SU-DHL-6 (cell line): ENCODE measurements around the gene ADK.
"Not testable (repeated sequence)": the region's sequence is repeated elsewhere in the genome, so short reads cannot be mapped to it uniquely, and the experiment has no call there.

ENCODE experiments used
- H2AFZ ChIP-seq: fragments of 200-600 bp; sonication (generic); 2 replicates; pipeline ENCODE4 v1.6.1; 2014; ENCODE audit warnings: low read depth, mild to moderate bottlenecking, moderate library complexity, mixed read lengths, antibody characterized with exemption, low read length; ENCODE audit not compliant: severe bottlenecking
- H3F3A ChIP-seq: fragments of 200-600 bp; shearing (Covaris generic); 2 replicates; pipeline ENCODE4 v1.6.0; 2016; ENCODE audit warnings: antibody characterized with exemption, mild to moderate bottlenecking; ENCODE audit not compliant: insufficient read depth
- H3K27ac ChIP-seq: fragments of 200-600 bp; sonication (generic); 2 replicates; pipeline ENCODE4 v1.5.1; 2016; ENCODE audit warnings: low read depth, mild to moderate bottlenecking, low read length, moderate library complexity, mixed read lengths
- H3K27me3 ChIP-seq: fragments of 200-600 bp; sonication (generic), shearing (Covaris generic); 2 replicates; pipeline ENCODE4 v1.6.0; 2014; ENCODE audit warnings: mild to moderate bottlenecking, low read length
- H3K36me3 ChIP-seq: fragments of 200-600 bp; sonication (generic); 2 replicates; pipeline ENCODE4 v1.6.1; 2014; ENCODE audit warnings: mild to moderate bottlenecking, low read length, mixed read lengths
- H3K4me2 ChIP-seq: fragments of 300-600, 200-600 bp; shearing (Covaris generic), sonication (generic); 2 replicates; pipeline ENCODE4 v1.6.0; 2014; ENCODE audit warnings: low read length, low read depth, mild to moderate bottlenecking; ENCODE audit not compliant: poor library complexity, severe bottlenecking
- H3K4me3 ChIP-seq: fragments of 200-600 bp; sonication (generic); 2 replicates; pipeline ENCODE4 v1.5.1; 2014; ENCODE audit warnings: antibody characterized with exemption, low read length, mild to moderate bottlenecking, mixed read lengths; ENCODE audit not compliant: insufficient read depth, poor library complexity, severe bottlenecking
- H3K79me2 ChIP-seq: fragments of 200-600 bp; sonication (generic); 2 replicates; pipeline ENCODE4 v1.6.1; 2014; ENCODE audit warnings: mild to moderate bottlenecking, low read length, moderate library complexity; ENCODE audit not compliant: insufficient read depth
- H3K9ac ChIP-seq: fragments of 200-600 bp; sonication (generic); 2 replicates; pipeline ENCODE4 v1.7.0; 2014; ENCODE audit warnings: mild to moderate bottlenecking, low read length
- H3K9me2 ChIP-seq: fragments of 200-600 bp; sonication (generic); replicated peaks from 2 replicates; pipeline ENCODE4 v1.6.1; 2014; ENCODE audit warnings: low read length; ENCODE audit not compliant: insufficient read depth
- H3K9me3 ChIP-seq: fragments of 200-600 bp; sonication (generic); 2 replicates; pipeline ENCODE4 v1.6.1; 2014; ENCODE audit warnings: low read length, mixed read lengths; ENCODE audit not compliant: insufficient read depth
- H4K20me1 ChIP-seq: fragments of 200-600 bp; sonication (generic); 2 replicates; pipeline ENCODE4 v1.6.1; 2014; ENCODE audit warnings: low read depth, mild to moderate bottlenecking, antibody characterized with exemption, low read length, moderate library complexity, mixed read lengths
- EZH2phosphoT487 ChIP-seq: fragments of 200-600 bp; sonication (generic), shearing (Covaris generic); conservative IDR thresholded peaks from 2 replicates; pipeline ENCODE4 v1.6.1; 2018; ENCODE audit warnings: mild to moderate bottlenecking, antibody characterized with exemption, low read length, moderate library complexity, mixed read lengths
- TF ChIP-seq, protein P1 (sequence below): fragments of 200-600 bp; sonication (generic); IDR thresholded peaks from one replicate; pipeline ENCODE4 v1.5.1; 2017; ENCODE audit warnings: antibody characterized with exemption, mild to moderate bottlenecking, low read length, moderate library complexity; ENCODE audit not compliant: insufficient read depth, poor library complexity, severe bottlenecking

ADK gene

DNA sequence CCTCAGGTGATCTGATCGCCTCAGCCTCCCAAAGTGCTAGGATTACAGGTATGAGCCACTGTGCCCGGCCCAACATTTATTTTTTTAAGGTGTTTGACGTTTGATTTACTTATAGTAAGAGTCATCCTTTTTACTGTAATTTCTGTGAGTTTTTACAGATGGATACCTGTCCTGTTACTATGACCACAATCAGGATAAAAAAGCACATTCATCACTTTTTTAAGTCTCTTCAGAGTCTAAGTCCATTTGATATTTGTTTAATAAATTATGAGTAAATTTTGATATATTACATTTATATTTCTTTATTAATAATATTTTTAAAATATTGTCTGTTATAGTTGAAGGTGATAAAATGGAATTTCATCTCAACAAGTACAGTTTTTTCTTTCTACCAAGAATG lies 374.9 kb downstream of the ADK start:
- Histone ChIP-seq H2AFZ (no peak overlapping the region), H3K9me2 (no peaks in the 10 kb centered on the region), H4K20me1 (no peaks in the 10 kb centered on the region), H3K36me3 (no peaks in the 10 kb centered on the region), H3K9me3 (no peaks in the 10 kb centered on the region), H3K4me2 (no peak overlapping the region), H3K4me3 (no peak overlapping the region), H3K27ac (no peak overlapping the region), H3K9ac (no peak overlapping the region), H3F3A (no peaks in the 10 kb centered on the region), H3K27me3 (no peaks in the 10 kb centered on the region), H3K79me2 (no peaks in the 10 kb centered on the region)
- TF ChIP-seq, protein P1, sequence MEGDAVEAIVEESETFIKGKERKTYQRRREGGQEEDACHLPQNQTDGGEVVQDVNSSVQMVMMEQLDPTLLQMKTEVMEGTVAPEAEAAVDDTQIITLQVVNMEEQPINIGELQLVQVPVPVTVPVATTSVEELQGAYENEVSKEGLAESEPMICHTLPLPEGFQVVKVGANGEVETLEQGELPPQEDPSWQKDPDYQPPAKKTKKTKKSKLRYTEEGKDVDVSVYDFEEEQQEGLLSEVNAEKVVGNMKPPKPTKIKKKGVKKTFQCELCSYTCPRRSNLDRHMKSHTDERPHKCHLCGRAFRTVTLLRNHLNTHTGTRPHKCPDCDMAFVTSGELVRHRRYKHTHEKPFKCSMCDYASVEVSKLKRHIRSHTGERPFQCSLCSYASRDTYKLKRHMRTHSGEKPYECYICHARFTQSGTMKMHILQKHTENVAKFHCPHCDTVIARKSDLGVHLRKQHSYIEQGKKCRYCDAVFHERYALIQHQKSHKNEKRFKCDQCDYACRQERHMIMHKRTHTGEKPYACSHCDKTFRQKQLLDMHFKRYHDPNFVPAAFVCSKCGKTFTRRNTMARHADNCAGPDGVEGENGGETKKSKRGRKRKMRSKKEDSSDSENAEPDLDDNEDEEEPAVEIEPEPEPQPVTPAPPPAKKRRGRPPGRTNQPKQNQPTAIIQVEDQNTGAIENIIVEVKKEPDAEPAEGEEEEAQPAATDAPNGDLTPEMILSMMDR = no peak
- TF ChIP-seq EZH2phosphoT487 = no peak

DNA sequence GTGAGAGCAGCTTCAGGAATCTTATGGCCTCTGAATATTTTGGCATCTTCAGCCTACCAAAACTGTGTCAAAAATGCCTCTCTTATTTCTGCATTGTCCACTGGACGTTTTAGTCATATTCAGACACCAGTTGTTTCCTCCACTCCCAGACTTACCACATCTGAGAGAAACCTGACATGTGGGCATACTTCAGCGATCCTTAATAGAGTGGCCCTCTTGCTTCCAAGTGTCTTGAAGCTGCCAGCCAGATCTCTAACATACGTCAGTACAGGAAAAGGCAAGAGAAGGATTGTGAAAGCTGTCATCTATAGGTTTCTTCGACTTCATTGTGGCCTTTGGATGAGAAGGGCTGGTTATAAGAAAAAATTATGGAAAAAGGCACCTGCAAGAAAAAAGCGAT lies 376.6 kb downstream of the ADK start:
- H3K27ac ChIP-seq, H2AFZ ChIP-seq: not testable (repeated sequence)

DNA sequence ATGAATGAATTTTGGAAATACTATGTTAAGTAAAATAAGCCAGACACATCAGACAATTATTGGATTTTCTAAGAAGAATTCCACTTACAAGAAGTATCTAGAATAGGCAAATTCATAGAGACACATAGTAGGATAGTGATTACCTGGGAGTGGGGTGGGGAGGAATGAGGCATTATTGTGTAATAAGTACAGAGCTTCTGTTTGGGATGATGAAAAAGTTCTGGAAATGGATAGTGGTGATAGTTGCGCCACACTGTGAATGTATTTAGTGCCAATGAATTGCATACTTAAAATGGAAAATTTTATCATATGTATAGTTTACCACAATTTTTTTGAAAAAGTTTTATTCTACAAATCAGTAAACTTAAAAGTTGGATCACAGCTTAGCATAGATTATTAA lies 378.2 kb downstream of the ADK start:
- no peak for TF ChIP-seq EZH2phosphoT487
- TF ChIP-seq, protein P1 = no peak
- no peak overlapping the region for H3K4me3 ChIP-seq

More for the DNA sequence above, 376.6 kb downstream of the ADK start:
- not testable (repeated sequence) for H3K27me3 ChIP-seq, H3K36me3 ChIP-seq, H3F3A ChIP-seq, H3K4me3 ChIP-seq, H4K20me1 ChIP-seq, H3K9me2 ChIP-seq, H3K9me3 ChIP-seq, H3K9ac ChIP-seq, H3K79me2 ChIP-seq, H3K4me2 ChIP-seq

GRCh38 chr10:74530981-74531380 lies 380.0 kb downstream of the ADK start:
- no peak overlapping the region for H3K4me2 ChIP-seq
- no peak overlapping the region for H2AFZ ChIP-seq
- no peaks in the 10 kb centered on the region for H3K36me3 ChIP-seq
- no peaks in the 10 kb centered on the region for H3K9me2 ChIP-seq
- no peaks in the 10 kb centered on the region for H3F3A ChIP-seq
- H3K27ac ChIP-seq = no peak overlapping the region
- H4K20me1 ChIP-seq = no peaks in the 10 kb centered on the region
- H3K9me3 ChIP-seq = no peaks in the 10 kb centered on the region
- no peak overlapping the region for H3K9ac ChIP-seq
- no peaks in the 10 kb centered on the region for H3K27me3 ChIP-seq
- no peaks in the 10 kb centered on the region for H3K79me2 ChIP-seq
- no peak overlapping the region for H3K4me3 ChIP-seq
- TF ChIP-seq, protein P1 = no peak
- TF ChIP-seq EZH2phosphoT487 = no peak

More for the DNA sequence above, 378.2 kb downstream of the ADK start:
- no peak overlapping the region for H3K4me2 ChIP-seq
- no peaks in the 10 kb centered on the region for H3F3A ChIP-seq
- no peaks in the 10 kb centered on the region for H3K9me2 ChIP-seq
- H3K79me2 ChIP-seq = no peaks in the 10 kb centered on the region
- no peaks in the 10 kb centered on the region for H3K27me3 ChIP-seq
- no peaks in the 10 kb centered on the region for H3K36me3 ChIP-seq
- no peak overlapping the region for H2AFZ ChIP-seq
- H4K20me1 ChIP-seq = no peaks in the 10 kb centered on the region
- no peak overlapping the region for H3K9ac ChIP-seq
- H3K9me3 ChIP-seq = no peaks in the 10 kb centered on the region
- H3K27ac ChIP-seq = no peak overlapping the region
